GM12875 (cell line): ENCODE results near the gene ADORA3.
A peak's percentile ranks its signal among the peaks of the same experiment; 100 is the strongest.

ENCODE experiments used
- H3K4me3 ChIP-seq: one replicate; pipeline ENCODE4 v1.5.1; 2011; ENCODE audit warnings: low read depth, low read length, control low read depth
- TF ChIP-seq, protein P1 (sequence below): IDR thresholded peaks from 2 replicates; pipeline ENCODE4 v1.5.1; 2011; ENCODE audit warnings: low read depth, mild to moderate bottlenecking, control low read depth, inconsistent platforms, low read length, moderate library complexity, borderline replicate concordance; ENCODE audit not compliant: insufficient read depth

ADORA3 gene

DNA sequence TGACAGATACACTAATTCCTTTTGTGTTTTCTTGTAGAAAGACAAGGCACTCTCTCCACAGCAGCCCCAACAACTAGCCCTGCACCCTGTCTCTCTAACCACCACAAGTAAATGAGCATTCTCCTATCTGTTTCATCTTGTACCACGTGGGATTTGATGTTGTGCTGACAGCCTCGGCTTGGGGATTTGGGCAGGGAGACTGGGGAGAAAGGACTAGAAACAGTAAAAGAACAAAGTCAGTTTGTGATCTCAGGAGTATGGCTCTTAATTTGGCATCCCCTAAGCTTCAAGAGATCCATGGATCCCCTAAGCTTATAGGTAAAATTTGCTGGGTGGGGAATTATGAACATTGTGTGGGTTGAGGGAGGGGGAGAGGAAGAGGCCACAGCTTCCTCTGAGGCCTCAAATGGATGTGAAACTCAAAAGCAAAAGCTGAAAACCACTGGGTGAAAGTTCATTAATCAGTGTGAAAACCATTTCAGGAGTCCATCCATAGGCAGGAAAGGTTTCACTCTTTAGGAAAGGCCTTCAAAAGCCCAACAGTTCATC, 26.6 kb downstream of the ADORA3 start:
- TF ChIP-seq, protein P1, sequence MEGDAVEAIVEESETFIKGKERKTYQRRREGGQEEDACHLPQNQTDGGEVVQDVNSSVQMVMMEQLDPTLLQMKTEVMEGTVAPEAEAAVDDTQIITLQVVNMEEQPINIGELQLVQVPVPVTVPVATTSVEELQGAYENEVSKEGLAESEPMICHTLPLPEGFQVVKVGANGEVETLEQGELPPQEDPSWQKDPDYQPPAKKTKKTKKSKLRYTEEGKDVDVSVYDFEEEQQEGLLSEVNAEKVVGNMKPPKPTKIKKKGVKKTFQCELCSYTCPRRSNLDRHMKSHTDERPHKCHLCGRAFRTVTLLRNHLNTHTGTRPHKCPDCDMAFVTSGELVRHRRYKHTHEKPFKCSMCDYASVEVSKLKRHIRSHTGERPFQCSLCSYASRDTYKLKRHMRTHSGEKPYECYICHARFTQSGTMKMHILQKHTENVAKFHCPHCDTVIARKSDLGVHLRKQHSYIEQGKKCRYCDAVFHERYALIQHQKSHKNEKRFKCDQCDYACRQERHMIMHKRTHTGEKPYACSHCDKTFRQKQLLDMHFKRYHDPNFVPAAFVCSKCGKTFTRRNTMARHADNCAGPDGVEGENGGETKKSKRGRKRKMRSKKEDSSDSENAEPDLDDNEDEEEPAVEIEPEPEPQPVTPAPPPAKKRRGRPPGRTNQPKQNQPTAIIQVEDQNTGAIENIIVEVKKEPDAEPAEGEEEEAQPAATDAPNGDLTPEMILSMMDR: no peak
- no peak overlapping the region for H3K4me3 ChIP-seq

DNA sequence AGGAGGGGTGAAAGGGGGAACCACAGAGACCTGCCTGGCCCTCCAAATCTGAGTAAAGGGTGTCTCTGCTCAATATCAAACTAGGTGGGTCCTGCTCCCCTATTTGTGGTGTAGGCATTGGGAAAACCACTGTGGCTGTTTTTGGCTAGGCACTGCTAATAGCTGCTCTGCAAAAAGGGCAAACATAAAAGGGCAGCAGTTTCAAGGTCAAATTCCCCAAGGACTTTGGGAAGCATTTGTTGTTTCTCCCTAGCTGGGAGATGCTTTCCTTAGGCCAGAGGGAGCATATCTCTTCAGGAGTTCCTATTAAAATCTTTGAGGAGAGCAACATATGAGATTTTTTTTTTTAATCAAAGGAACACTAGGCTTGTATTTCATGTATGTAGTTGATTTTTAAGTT, 27.2 kb downstream of the ADORA3 start:
- TF ChIP-seq, protein P1: no peak
- H3K4me3 ChIP-seq: no peak overlapping the region

DNA sequence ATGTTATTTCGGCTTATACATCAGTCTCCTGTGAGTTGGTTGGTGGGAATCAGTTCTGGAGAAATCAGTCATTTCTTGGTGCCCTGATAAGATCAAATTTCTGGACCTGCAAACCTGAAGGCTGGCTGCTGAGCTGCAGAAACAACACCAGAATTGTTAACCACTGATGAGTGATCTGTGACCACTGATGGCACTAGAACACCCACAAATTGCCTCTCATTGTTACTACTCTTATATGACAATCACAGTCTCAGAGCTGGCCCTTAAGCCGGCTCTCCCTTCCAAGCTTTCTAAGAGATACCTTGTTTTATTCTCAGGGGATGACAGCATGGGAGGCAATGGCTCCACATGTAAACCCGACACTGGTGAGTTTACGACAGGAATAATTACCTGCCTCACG, 27.7 kb downstream of the ADORA3 start:
- TF ChIP-seq, protein P1: no peak
- H3K4me3 ChIP-seq: no peak overlapping the region

DNA sequence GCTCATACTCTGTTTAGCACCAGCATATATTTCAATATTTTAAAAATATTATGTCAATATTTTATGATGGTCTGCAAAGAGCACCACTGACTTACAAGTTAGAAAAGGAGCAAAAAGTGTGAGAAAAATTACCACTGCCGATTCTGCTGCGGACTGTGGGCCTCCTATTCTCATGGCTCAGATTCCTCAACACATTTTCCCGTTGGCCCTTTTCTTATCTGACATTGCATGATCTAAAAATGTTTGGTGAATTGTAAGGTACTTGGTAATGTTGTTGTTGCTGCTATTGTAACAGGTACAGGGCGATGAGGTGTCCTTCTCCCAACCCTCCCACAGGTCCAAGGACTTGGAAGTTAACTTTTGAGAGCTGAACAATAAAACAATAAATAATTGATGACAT, 28.9 kb downstream of the ADORA3 start:
- TF ChIP-seq, protein P1: no peak
- H3K4me3 ChIP-seq: peak overlapping the region; percentile 33

DNA sequence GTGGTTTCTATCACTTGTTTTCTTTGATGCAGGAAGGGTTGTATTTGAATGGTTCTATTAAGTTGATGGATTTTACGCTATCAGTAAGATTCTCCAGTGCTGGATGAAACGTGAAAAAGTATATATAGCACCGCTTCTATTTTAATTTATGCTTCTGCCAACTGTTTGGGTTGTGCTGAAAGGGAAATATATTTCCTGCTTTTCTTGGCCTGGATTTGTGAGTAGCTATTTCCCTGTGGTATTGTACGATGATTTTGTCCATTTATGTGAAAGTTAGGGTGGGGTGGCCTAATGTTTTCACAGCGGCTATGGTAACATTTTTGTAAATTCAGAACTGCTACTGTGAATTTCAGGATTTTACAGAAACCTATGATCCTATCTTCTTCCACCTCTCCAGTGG, 29.3 kb downstream of the ADORA3 start:
- TF ChIP-seq, protein P1: no peak
- peak overlapping the region; percentile 33 for H3K4me3 ChIP-seq

DNA sequence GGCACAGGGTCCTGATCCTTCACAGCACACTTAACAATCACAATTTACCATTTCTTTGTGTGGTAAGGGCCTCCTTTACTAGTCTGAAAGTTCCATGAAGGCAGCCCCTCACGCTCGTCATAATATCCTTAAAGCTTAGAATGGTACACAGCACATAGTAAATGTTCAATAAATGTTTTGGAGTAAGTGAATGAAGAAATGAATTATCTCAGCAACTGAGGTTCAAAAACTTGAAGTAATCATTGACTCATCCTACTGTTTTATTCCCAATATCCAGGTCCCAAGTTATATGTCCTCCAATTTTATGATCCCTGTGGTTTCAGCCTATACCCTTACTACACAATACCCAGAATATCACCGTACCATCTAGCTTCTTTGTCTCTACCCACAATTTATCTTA, 31.9 kb downstream of the ADORA3 start:
- TF ChIP-seq, protein P1: no peak
- H3K4me3 ChIP-seq: no peak overlapping the region

DNA sequence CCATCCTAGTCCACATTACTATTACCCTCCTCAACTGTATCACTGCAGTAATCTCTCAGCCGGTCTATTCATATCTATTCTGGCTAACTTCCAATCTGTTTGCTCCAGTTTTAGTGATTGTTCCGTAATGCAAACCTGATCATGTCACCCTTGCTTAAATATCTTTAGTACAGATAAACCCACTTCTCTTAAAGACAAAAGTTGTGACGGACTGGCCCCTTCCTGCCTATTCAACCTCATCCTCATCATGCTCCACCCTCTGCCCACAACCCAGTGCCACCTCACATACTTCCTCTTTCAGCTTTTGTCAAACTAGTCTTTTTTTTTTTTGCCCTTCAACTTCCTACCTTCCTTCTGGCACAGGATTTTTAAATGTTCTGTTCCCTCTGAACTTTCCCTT, 32.4 kb downstream of the ADORA3 start:
- no peak overlapping the region for H3K4me3 ChIP-seq
- TF ChIP-seq, protein P1: no peak
